Dedifferentiated amniotic fluid mesenchymal stem cell (primary cell): Measurements from ENCODE around the gene SART1.
"Not testable (repeated sequence)": the region's sequence is repeated elsewhere in the genome, so short reads cannot be mapped to it uniquely, and the experiment has no call there.

Experiments
- DNase-seq: peaks from one replicate; pipeline ENCODE4 v3.0.0-alpha.2; 2016; ENCODE audit errors: extremely low spot score

The SART1 gene

DNA sequence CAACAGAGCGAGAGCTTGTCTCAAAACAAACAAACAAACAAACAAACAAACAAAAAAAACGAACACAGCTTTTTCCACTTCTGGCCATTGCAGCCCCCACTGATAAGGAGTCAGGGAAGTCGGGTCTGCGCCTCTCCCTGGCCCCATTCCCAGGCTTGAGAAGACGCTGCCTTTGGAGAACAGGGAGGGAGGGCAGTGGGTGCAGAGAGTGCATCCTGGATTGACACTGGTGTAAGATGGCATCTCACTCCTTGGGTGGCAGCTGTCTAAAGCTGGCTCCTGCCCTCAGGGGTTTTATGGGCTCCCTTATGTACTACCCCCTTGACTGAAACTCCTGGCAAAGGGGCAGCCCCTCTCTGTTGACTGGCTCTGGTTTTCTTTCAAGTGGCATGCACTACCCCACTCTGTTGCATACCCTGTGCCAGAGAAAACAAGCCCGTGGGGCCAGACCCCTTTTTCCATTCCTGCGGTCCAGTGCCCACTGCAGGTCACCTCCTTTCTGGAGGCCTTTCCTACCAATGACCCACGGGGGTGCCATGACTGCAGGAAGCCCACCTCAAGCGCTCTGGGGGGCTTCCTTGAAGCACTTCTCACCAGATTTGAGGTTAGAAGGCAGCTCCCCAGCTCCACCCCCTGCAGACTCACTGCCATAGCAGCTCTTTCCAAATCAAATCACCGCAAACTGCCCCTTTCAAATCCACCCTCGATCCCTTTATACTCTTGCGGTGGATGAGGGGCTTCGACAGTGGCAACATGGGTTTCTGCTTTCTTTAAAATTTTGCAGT, 29.6 kb upstream of the SART1 start:
- DNase-seq, result no peak

DNA sequence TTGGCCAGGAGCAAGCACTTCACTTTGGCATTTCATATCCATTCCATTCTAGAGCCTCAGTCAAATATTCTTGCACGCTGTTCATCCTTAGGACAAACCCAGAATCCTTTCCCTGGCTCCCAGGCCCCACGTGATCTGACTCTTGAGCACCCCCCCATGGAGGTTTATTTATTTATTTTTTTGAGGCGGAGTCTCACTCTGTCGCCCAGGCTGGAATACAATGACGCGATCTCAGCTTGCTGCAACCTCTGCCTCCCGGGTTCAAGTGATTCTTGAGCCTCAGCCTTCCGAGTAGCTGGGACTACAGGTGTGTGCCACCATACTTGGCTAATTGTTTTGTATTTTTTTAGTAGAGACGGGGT, 29.0 kb upstream of the SART1 start:
- no peak for DNase-seq

DNA sequence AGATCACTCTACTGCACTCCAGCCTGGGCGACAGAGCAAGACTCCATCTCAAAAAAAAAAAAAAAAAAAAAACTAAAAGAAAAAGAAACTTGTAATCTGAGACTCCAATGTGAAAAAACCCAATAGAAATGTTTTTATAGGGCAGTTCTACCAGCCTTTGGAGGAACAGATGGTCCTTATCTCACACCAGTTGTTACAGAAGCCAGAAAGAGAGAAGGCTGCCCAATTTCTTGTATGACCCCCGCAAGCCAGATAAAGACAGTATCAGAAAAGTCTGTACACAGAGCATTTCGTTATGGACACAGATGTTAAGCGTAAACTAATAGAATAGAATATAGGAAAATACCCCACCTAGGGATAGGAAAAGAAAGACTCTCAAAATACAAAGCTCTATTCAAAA, 27.5 kb upstream of the SART1 start:
- DNase-seq, result no peak

DNA sequence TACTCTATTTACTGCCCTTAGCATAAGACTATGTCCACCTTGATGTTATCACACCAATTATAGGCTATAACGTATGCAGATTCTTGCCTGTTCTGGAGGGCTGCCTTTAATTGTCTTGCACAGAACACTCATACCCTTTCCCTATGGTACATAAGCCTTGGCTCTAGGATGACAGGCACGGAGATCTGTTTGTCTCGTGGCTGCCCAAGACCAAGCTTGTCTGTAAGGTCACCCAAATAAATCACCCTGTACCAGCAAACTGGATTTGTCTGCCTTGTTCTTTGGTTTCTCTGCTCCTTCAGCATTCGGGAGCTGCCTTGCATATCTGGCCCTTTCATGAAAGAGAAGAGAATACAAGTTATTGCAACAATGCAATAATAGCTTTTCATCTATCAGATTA, 23.8 kb upstream of the SART1 start:
- no peak for DNase-seq

DNA sequence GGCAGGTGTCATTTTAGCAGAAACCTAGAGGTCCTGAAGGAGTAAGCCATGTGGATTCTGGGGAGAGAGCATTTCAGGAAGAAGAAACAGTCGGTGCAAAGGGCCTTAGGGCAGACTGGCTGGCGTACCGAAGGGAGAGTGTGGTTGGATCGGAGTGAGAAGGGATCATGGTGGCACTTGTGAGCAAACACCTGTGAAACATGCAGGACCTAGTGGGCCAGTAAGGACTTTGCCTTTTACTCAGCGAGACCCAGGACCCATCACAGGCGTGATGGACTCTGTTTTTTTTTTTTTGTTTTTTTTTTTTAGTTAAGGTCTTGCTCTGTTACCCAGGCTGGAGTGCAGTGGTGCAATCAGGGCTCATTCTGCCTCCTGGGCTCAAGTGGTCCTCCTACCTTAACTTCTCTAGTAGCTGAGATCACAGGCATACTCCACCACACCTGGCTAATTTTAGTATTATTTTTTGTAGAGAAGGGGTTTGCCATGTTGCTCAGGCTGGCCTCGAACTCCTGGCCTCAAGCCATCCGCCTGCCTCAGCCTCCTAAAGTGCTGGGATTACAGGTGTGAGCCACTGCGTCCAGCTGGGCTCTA, 19.7 kb upstream of the SART1 start:
- no peak for DNase-seq

DNA sequence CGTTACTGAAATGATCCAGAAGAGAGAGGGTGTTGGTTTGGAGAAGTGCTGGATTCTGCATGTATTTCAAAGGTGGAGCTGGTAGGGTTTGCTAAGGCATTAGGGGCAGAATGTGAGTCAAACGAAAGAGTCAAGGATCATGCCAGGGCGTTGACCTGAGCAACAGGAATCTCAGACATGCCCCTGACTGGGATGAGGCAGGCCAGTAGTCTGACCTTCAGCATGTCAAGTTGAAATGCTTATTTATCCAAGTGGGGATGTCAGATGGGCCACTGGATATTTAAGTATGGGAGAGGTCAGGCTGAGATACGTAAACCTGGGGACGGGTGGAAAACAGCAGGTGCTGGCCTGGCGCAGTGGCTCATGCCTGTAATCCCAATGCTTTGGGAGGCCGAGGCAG, 19.0 kb upstream of the SART1 start:
- DNase-seq, result no peak

DNA sequence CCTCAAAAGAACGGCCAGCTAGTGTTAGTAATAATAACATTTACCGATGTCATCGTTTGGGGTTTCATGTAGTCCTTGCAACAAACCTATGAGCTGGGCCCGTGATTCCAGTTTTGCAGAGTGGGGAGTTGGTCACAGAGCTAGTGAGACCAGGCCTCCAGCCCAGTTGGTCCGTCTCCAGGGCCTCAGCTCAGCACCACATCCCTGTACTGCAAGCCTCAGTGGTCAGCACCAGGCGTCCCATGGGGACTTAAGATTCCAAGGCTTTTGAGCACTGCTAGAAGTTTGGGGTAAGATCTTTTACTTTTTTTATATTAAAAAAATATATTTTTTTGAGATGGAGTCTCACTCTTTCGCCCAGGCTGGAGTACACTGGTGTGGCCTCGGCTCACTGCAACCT, 17.3 kb upstream of the SART1 start:
- DNase-seq, result no peak

DNA sequence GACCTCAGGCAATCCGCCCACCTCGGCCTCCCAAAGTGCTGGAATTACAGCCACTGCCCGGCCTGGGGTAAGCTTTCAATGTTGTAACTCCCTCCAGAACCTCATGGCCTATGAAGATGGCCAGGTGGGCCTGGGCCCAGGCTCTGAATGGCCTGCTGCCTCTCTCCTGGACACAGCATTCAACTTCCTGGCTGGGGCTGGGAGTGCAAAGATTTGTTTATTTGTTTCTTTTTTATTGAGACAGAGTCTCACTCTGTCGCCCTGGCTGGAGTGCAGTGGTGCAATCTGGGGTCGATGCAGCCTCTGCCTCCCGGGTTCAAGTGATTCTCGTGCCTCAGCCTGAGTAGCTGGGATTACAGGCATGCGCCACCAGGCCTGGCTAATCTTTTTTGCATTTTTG, 16.8 kb upstream of the SART1 start:
- DNase-seq, result no peak

DNA sequence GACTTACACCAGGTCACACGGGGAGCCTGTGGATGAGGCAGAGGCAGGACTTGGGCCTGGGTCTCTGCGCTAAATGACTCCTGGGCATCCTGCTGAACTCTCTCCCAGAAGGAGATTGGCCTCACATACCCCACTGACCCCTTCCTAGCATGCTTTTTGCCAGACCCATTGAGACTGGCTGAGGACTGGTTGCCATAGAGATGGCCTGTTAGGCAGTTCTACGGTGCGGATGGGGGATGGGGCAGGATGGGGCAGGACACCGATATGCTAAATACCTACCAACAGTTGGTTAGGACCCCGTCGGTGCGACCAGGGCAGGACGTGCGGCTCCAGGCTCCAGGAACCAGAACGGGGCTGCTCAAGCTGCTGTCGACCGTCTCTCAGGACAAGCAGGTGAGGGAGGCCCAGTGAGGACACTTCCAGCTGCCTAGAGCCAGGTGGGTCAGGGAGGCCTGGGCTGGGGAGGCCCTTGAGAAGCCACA, 16.1 kb upstream of the SART1 start, which contains the start of gene TSGA10IP:
TSS of gene TSGA10IP (plus strand) at position 51 of the 482 bp plus-strand sequence. CDS start at position 247, 196 bp downstream.
- no peak for DNase-seq

DNA sequence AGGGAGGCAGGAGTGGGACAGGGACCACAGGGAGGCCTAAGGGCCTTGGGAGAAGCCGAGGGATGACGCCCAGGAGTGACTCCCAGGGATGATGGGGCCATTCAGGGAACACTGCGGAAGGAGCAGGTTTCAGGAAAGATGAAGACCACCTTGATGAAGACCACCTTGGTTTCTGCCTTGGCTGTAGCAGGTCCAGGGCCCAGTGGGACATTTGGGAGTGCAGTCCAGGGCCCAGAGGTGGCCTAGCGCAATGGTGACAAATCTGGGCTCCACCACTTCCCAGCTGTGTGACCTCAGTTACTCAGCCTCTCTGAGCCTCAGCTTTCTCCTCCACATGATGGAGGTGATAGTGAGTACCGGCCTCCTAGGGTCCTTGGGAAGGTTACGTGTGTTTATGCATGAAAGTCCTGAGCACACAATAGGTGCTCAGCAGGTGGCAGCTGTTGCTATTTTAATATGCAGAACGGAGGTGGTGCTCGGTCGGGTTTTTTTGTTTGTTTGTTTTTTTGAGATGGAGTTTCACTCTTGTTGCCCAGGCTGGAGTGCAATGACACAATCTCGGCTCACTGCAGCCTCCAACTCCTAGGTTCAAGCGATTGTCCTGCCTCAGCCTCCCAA, 15.5 kb upstream of the SART1 start:
- no peak for DNase-seq

DNA sequence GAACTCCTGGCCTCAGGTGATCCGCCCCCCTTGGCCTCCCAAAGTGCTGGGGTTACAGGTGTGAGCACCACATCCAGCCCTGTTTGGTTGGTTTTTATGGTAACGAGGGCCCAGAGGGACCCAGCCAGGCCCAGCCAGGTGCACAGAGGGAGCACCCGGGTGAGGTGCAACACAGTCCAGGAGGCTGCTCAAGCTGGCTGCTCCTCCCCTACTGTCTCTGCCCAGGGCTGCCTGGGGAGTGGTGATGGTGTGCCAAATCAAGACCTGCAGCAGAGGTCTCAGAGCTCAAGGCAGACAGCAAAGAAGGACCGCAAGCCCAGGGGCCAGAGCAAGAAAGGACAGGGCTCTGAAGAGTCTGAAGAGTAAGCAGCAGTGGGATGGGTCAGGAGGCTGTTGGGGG, 14.9 kb upstream of the SART1 start:
- DNase-seq, result no peak

DNA sequence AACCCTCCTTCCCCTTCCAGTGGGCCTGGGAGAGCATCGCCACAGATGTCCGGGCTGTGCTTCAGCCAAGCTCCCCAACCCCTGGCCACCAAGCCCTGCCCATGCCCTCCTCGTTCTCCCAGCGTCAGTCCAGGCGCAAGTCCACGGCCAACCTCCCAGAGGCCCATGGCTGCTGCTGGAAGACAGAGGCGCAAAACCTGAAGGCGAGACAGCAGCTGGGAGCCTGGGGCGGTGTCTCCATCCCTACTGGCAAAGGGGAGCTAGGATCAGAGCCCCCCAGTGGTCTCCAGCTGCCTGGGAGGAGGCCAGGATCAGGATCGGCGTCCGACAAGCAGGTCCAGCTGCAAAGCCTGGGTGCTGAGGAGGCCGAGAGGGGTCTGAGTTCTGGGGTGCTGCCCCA, 14.4 kb upstream of the SART1 start:
- no peak for DNase-seq

DNA sequence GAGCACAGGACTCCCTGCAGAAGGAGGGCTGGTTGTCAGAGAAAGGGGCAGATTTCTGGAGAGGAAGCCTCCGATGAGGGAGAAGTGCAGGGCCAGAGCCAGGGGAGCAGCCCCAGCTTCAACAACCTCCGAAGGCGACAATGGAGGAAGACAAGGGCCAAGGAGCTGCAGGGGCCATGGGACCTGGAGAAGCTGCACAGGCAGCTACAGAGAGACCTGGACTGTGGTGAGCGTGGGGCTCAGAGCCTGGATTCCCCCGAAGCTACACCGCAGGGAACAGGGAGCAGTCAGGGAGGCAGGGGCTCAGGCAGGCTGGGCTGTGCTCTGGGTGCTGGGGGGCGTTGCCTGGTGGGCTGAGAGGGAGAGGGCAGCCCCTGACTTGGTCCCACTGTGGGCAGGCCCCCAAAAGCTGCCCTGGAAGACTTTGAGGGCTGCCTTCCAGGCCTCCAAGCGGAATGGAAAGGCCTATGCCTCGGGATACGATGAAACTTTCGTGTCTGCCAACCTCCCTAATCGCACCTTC, 13.9 kb upstream of the SART1 start:
- DNase-seq, result no peak

DNA sequence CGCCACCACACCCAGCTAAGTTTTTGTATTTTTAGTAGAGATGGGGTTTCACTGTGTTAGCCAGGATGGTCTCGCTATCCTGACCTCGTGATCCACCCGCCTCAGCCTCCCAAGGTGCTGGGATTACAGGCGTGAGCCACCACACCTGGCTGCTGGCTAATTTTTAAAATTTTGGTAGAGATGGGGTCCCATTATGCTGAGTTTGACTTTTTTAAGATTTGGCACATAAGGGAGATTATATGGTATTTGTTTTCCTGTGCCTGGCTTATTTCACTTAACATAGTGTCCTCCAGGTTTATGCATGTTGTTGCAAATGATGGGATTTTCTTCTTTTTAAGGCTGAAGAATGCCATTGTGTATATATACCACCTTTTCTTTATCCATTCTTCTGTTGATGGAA, 10.8 kb upstream of the SART1 start:
- DNase-seq, result not testable (repeated sequence)

DNA sequence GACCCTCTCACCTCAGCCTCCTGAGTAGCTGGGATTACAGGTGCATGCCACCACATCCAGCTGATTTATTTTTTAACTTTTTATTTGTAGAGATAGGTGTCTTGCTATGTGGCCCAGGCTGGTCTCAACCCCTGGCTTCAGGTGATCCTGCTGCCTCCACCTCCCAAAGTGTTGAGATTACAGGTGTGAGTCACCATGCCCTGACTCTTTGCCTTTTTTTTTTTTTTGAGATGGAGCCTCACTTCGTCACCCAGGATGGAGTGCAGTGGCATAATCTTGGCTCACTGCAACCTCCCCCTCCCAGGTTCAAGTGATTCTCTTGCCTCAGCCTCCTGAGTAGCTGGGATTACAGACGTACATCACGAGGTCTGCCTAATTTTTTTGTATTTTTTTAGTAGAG, 9.9 kb upstream of the SART1 start:
- not testable (repeated sequence) for DNase-seq

DNA sequence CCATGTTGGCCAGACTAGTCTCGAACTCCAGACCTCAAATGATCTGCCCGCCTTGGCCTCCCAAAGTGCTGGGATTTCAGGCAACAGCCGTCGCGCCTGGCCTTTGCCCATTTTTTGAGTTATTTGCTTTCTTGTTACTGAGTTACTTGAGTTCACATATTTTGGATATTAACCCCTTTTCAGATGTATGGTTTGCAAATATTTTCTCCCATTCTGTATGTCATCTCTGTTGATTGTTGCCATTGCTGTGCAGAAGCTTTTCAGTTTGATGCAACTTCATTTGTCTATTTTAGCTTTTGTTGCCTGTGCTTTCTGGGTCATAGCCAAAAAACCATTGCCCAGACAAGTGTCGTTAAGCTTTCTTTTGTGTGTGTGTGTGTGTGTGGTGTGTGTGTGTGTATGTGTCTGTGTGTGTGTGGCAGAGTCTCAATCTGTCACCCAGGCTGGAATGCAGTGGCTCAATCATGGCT, 9.4 kb upstream of the SART1 start:
- no peak for DNase-seq

DNA sequence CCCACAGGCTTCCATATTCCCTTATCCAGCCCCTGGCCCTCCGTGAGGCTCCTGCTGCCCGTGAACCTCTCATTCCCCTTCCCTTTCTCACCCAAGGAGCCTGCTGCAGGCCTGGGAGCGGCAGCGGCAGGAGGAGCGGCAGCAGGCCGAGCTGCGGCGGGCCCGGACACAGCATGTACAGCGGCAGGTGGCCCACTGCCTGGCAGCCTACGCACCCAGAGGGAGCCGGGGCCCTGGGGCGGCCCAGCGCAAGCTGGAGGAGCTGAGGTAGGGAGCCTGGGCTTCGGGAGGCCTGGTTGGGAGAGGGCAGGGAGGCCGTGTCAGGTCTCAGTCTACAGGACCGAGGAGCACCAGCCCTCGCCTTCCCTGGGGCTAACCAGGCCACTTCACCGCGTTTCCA, 8.1 kb upstream of the SART1 start:
- DNase-seq, result no peak

DNA sequence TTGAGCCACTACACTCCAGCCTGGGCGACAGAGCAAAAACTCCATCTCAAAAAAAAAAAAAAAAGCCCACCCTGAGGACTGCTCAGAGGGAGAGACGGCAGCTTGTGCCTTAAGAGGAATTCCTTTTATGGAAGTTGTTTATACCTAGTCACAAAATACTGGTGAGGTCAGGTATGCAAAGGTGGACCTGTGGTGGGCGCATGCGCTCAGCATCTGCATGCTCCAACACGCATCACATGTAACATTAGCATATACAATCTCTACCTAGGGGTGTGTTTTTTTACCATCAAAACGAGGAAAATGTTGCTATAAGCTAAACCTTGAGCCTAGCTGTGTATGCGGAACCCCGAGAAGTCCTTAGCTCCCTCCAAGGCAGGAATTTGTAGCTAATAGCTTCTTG, 6.8 kb upstream of the SART1 start:
- no peak for DNase-seq

DNA sequence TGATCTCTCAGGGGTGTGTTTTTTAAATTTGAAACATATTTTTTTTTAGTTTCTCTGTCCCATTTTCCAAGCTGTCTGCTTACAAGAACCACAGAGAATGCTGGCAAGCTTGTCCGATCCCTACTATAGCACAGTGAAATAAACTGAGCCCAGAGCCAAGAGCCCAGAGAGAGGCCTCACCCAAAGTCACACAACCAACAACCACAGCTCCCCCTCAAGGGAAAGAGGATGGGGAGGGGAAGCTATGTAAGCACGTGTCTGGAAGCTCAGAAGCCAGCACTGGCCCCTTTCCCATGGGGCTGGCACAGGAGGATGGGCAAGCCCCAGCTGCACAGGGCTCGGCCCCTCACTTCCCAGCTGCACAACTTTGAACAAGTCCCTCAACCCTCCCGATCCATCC, 3.2 kb upstream of the SART1 start:
- no peak for DNase-seq

DNA sequence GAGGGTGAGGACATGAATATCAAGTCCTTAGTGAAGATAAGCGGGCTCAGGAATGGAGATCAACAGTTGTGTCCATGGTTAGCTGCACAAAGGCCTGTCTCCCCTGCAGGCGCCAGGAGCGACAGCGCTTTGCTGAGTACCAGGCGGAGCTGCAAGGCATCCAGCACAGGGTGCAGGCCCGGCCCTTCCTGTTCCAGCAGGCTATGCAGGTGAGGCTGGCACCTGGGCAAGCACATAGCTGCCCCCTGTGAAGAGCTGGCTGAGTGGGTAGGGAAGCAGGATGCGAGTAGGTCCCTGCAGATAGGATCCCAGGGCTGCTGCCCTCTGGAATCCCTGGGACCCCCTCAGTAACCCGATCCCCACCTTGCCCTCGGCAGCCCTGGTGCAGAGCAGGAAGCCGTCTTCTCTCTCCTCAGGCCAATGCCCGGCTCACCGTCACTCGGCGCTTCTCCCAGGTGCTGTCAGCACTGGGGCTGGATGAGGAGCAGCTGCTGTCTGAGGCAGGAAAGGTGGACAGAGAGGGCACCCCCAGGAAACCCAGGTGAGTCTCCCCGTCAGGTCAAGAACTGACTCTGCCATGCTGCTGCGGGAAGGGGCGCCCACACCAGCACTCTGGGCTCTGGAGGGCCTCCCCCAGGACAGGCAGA, 2.6 kb upstream of the SART1 start:
- no peak for DNase-seq

DNA sequence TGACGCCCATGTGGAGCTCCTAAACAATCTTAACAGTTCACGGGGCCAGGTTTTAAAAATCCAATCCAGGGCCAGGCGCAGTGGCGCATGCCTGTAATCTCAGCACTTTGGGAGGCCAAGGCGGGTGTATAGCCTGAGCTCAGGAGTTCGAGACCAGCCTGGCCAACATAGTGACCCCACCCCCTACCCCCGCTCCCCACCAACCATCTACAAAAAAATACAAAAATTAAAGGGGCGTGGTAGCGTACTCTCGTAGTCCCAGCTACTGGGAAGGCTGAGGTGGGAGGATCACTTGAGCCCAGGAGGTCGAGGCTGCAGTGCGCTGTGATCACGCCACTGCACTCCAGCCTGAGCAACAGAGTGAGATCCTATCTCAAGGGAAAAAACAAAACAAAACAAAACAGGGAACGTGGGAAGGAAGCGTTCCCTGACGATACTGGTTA, 689 bp upstream of the SART1 start:
- DNase-seq, result no peak

DNA sequence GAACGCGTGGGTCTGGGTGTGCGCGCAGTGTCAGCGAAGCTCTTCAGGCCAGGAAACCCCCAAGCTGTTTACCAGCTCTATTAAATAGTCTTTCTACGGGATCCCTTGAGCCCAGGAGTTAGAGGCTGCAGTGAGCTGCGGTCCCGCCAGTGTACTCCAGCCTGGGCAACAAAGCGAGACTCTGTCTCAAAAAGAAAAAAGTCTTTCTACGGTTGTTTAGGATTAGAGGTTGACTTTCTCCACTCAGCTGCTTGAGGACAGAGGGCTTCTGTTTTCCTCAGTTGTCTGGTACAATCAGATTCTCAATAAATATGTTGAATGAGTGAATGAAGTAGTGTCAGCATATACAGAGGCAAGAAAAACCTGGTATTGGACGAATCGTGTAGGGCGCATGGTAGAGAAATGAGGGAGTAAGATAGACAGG, 619 bp downstream of the SART1 start:
- DNase-seq, result no peak
